HG02759 (cell line): ENCODE results near the gene HRK.

ENCODE experiments used
- ATAC-seq: cut with Tn5 transposase; IDR thresholded peaks from one replicate; pipeline ENCODE4 v1.9.1; 2021; ENCODE audit warnings: mild to moderate bottlenecking, moderate library complexity; ENCODE audit not compliant: unreplicated experiment

HRK gene

DNA sequence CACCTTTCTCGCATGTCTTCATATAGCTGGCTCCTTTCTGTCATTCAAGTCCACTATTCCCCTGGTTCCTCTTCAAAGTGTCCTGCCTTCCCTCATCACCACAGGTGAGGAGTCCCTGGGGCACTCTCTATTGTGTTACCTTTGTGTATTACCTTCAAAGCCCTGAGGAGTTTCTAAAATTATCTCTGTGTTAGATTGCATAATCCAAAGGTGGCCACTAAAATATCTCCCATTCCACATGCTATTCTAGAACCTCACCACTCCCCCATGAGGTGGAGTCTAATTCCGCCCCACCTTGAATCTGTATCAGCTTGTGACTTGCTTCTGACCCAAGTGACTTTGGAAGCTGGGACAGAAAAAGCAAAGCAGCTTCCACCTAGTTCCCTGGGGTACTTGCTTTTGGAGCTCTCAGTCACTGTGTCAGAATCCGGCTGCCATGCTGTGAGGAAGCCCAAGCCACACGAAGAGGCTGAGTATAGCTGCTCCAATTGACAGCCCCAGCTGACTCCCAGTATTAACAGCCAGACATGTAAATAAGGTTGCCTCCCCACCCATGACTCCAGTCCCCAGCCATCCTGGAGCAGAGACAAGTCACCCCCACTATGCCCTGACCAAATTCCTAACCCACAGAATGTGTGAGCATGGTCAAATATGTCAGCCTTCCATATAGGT, 6.8 kb downstream of the HRK start:
- ATAC-seq: no peak

DNA sequence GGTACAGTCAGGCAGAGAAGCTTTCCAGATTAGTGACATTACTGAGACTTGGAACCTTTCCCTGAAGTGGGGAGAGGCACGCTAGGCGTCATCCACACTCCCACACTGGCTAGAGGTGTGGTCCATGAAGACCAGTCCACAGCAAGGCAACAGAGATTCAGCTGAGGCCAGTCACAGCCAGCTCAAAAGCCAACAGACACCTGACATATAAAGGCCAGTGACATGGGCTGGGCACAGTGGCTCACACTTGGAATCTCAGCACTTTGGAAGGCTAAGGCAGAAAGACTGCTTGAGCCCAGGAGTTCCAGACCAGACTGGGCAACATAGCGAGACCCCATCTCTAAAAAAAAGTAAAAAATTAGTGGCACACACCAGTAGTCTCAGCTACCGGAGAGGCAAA, 10.9 kb downstream of the HRK start:
- no peak for ATAC-seq

DNA sequence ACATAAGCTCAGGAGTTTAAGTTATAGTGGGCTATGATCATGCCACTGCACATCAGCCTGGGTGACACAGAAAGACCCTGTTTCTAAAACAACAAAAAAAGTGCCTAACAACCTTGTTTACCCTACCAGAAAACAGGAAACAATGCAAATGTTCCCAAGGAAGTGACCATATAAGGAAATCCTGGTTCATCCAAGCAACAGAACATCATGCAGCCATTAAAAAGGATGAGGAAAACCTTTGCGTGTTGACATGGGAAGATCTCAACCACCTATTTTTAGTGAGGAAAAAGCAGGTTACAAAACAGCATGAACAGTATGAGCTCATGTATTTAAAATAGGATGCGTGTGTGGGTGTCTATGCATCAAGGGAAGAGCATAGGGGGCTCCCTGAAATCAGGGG, 13.7 kb downstream of the HRK start:
- no peak for ATAC-seq

DNA sequence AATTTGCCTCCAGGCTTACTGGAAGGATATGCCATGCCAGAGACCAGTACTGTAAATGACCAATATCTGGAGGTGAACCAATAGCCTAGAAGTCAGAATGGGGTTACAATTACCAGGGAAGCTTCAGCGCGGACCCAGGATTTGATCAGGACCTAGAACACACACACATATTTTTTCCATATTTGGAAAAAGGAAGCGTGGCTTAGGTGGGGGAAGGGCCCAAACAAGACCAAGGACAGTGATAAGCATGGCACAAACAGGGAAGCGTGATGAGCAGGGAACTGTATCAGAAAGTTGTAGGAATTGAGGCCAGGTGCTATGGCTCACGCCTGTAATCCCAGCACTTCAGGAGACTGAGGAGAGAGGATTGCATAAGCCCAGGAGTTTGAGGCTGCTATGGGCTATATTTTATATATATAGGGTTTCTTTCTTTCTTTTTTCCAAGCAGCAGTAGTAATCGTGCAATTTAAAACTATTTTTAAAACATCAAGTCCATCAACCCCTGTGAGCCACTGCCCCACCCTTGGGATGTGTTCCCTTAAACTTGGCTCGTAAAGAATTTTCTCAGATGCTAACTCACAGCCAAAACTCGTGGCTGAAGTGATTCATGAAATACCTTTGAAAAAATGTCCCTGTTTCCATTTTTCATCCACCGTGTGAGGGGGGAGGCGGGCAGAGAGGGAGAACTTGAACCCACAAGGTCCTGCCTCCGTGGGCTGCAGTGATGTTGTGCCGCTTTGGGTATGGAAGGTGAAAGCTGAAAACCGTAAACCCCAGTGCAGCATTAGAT, 16.7 kb downstream of the HRK start:
- ATAC-seq: no peak

DNA sequence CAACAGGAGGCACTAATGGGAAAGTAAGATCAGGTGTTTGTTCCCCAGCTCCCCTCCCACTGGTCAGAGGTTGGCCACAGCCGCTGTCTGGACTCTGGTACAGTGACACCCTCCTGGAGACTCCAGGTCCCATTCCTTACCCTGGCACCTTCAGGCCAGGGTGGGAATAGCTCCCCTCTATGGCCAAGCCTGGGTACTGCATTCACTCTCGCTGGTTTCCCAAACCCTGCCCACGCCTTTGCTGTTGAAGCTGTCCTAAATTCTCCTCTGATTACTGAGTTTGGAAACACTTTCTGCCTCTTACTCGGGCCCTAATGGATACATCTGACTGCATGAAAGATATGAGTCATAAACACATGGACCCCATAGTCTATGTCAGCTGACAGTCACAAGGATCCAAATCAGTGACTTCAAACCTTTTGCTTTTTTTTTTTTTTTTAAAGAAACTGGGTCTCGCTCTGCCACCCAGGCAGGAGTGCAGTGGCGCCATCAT, 17.9 kb downstream of the HRK start:
- ATAC-seq: no peak

DNA sequence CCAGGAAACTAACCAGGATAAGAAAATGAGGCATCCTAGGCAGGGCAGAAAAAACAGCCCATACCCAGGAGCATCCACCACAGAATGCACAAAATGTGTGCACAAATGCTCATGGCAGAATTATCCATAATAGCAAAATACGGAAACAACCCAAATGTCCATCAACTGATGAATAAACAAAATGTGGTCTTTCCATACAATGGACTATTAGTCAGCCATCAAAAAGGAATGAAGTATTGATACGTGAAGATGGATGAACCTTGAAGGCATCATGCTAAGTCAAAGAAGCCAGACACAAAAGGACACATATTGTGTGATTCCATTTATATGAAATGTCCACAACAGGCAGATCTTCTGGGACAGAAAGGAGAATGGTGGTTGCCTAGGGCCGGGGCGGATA, 19.1 kb downstream of the HRK start:
- ATAC-seq: no peak

DNA sequence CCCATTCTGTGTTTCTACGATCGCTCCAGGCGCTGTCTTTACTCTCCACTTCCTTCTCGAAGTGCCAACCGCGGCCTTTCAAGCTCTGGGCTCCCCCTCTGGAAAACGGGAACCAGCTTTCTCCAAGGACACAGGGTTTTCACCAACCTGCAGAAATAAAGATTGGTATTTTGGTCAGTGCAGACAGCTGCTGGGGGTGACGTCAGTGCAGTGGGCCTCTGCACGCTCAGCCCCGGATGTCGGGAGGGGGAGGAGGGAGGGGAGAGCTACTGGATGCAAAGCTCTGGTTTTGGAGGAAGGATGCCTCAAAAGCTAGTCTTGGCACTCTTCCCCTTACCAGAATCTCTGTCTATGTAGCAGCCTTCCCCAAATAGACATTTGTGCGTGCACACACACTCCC, 19.9 kb downstream of the HRK start:
- peak; percentile 84 for ATAC-seq

DNA sequence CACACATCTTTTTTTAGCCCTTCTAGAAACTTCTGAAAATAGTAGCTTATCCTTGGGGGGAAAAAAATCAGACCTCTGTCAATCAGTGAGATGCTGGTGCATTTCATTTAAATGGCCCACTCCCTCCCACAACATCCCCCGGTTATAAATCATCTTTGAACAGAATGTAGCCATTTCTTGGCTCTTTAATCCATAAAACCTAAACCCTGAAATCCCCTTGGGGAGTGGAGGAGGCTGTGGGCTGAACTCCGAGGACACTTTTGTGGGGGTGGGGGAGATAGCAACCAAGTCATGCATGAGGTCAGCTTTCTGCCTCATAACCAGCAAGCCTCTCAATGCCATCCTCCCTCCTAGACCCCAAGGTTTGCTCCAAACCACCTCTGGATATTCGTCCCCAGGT, 21.0 kb downstream of the HRK start:
- no peak for ATAC-seq

DNA sequence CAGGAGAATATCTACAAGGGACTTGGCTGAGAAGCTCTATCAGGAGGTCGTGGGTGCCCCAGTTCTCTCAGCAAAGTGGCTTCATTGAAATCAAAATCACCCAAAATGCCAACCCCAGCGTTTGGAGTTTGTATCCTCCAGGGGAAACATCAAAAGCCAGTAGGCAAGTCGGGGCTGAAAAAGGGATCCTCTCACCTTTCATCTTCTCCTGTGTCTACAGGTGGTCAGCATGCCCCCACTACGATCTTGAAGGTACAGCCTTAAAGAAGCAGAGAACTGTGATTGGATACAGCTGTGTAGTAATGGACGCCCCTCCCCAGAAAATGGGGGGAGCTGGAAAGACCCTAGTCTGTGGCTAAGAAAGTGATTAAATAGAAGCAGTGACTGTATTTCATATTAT, 22.2 kb downstream of the HRK start:
- ATAC-seq: no peak

DNA sequence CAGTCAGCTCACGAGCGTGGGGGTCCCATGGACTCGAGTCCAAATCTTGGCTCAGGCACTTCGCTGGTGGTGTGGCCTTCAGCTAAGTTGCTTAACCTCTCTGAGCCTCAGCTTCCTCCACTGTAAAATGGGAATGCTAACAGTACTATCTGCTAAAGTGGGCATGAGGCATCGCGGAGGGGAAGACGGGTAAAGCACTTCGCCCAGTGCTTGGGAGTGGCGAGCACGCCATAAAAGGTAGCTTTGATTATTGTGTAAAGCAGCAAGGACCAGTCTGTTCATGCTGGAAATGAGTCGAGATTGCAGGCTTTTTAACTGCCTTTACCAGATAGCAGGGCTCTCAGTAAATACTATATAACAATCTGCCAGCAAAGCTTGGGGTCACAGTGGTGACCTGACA, 24.5 kb downstream of the HRK start:
- no peak for ATAC-seq

DNA sequence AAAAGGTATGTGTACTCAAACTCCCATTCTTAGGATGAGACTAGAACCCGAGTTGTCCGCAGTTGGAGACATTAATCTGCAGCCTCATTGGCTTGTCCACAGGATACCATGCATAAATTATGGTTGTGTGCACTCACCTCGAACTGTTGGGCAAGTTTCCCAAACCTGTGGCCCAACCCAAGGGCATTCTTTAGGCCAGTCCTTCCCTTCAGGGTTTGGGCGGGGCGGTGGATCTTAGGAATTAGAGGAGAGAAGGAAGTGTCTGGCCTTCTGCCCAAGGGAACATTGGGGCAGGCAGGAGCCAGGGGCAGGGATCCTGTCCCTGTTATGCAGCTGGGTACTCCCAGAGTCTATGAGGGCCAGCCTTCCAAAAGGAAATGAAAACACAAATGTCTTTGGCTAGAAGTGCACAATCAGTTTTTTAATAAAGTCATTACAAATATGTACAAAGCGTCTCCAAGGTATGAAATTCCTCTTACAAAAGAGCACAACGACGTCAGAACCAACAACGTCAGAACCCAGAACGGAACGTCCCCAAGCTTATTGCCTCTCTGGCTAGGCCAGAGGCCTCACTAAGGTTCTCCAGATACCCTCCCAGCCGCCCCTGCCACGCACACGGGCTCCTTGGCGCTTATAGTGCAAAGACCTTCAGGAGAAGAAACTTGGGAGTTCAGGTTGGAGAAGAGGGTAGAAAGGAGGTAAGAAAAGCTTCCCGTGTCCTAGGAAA, 25.3 kb downstream of the HRK start:
- ATAC-seq: no peak

DNA sequence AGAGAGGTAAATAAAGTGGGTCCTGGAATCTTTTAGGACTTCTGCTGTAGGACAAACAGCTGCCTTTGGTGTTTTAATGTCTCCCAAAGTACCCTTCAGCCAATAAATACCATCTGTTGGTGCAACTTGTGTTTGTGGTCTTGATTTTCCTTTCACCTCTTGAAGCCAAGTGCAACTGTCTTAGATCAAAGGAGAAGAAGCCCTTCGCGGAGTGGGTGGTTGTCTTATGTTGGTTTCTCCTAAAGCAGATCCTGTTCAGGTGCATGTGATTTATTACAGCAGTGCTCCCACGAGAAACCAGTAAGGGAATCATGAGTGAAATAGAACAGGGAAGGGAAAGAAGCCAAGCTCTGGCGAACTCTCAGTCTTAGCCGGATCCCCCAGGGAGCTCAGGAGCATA, 27.7 kb downstream of the HRK start:
- no peak for ATAC-seq

DNA sequence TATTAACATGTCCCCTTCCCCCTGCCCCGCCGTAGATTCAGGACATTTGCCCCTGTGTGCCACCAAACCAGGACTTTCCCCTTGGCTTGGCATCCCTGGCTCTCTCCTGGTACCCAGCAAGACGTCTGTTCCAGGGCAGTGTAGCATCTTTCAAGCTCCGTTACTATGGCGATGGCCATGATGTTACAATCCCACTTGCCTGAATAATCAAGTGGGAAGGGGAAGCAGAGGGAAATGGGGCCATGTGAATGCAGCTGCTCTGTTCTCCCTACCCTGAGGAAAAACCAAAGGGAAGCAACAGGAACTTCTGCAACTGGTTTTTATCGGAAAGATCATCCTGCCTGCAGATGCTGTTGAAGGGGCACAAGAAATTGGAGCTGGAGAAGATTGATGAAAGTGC, 28.9 kb downstream of the HRK start:
- ATAC-seq: no peak

DNA sequence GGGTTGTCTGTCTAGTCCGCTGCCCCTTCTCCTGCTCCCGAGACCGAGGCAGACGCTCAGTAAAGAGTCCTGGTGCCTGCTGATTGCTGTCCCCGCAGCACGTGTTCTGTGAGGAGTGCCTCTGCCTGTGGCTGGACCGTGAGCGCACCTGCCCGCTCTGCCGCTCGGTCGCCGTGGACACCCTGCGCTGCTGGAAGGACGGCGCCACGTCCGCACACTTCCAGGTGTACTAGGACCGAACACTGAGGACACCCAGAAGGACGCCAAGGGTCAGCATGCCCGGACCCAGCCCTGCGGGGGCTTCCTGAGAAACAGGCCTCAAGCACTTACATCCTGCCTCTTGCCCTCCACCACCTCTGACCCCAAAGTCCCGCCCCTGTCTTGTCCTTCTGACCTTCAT, 32.0 kb downstream of the HRK start:
- no peak for ATAC-seq

DNA sequence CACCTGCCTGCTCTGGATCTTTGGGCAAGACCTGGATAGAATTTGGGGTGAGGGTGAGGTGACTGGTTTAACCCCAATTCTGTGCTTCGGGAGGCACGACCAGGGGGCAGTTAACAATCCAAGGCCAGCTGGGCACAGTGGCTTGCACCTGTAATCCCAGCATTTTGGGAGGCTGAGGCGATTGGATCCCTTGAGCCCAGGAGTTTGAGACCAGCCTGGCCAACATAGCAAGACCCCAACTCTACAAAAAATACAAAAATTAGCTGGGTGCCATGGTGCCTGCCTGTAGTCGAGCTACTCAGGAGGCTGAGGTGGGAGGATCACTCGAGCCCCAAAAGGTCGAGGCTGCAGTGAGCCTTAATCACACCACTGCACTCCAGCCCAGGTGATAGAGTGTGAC, 38.2 kb downstream of the HRK start:
- ATAC-seq: no peak

DNA sequence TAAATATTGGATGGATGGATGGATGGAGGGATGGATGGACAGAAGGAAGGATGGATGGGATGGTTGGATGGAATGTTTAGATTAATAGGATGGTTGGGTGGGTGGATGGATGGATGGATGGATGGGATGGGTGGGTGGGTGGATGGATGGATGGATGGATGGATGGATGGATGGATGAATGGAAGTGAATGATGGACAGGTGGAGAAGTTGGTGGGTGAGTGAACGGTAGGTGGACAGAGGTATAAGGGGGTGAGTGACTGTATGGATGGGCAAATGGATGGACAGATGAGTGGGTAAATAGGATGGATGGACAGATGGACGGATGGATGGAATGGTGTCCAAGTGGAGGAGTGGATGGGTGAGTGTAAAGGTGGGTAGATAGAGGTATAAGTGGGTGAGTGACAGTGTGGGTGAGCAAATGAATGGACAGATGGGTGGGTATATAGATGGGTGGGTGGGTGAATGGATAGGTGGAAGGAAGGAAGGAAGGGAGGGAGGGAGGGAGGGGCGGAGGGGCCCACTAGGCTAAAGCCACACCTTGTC, 41.9 kb downstream of the HRK start:
- no peak for ATAC-seq

DNA sequence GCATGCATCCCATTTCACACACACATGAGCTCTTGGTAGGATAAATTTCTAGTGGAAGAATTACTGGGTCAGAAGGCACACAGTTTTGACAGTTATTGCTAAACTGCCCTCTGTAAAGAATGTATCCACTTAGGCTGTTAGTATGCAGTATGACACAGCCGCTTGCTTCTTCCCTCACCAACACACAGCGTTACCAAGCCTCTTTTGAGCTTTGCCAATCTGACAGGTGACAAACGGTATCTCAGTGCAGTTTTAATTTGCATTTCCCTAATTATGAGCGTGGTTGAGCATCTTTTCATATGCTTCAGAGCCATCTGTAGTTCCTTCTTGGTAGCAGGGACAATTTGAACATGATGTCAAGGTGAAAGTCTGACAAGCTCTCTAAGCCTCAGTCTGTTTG, 42.9 kb downstream of the HRK start:
- ATAC-seq: no peak

DNA sequence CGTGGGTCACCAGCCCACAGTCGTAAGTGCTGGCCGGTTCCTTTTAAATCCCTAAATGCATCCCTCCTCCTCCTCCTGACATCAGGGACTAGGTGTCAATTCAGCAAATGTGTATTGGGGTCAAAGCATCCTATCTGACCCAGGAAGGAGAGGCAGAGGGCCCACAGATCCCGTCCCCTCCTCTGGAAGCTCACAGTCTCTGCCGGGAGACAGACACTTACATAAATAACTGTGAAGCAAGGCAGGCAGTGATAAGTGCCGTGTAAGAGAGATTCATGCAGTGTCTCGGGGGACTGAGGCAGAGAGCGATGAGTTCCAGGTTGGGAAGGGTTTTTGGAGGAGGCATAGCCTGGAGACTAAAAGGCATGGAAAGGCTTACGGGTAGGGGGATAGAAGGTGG, 44.1 kb downstream of the HRK start:
- no peak for ATAC-seq

DNA sequence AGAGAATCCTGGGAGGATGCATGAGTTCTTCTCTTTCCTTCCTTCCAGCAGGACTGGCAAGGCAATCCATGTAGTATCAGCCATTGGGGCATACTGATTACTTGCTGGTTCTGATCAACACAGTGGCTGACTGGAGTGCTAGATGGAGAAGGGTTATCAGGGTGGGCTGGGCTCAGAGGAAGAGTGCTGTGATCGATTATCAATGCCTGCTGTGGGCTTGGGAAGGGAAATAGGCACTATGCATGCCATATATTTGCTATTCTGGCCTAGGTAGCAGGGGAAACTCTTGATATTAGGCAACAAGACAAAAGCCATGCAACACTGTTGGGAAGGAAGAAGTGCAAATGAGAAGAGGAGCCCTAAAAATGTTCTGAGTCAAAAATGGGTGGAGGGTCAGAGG, 45.8 kb downstream of the HRK start:
- ATAC-seq: no peak

DNA sequence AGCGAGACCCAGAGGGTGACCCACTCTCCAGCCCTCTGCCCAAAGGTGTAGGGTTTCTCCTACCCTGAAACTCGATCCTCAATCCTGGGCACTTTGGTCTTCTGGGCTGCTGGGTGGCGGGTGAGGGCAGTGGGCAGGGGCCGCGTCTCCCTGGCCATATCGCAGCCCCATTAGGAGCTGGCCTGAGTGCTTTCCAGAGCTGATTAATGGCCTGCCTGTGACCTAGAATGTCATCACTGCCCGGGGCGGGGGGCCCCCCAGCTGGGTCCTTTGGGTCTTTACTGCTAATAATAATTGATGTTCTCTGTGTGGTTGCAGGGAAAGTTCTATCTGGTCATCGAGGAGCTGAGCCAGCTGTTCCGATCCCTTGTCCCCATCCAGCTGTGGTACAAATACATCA, 47.8 kb downstream of the HRK start:
- ATAC-seq: no peak

DNA sequence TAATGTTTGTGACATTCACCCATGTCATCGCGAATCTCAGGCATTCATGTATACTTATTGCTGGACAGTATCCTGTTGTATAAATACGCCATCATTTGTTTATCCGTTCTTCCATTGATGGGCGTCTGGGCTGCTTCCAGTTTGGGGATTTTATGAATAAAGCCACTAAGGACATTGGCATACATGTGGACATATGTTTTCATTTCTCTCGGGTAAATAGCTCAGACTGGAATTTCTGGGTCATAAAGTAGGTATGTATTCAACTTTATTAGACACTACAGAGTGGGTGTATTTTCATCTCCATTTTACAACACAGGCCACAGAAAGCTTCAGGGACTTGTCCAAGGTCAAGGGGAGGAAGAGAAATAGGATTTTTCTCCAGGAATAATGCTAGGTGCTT, 48.9 kb downstream of the HRK start:
- ATAC-seq: no peak

DNA sequence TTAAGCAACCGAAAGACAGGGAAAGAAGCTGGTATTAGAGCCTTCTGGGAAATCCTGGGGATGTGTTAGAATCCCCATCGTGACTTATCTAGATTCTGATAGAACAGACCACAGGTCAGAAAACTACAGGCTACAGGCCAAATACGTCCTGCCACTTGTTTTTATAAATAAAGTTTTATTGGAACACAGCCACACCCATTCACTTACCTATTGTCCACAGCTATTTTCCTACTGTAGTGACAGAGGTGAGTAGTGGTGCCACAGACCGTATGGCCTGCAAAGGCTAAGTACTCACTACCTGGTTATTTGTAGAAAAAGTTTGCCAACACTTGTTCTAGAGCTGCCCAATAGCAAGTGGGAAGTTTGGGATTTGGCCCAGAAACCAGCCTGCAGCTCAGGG, 53.8 kb downstream of the HRK start:
- no peak for ATAC-seq
